ACC112 (cell line): ENCODE data around the gene TMEM82.
"Not testable (repeated sequence)": the region's sequence is repeated elsewhere in the genome, so short reads cannot be mapped to it uniquely, and the experiment has no call there.

ENCODE experiments used
- H2AFZ ChIP-seq: fragments of 200-600 bp; sonication (generic); one replicate; pipeline ENCODE4 v1.6.0; 2017; ENCODE audit warnings: antibody characterized with exemption, low read length; ENCODE audit not compliant: unreplicated experiment
- H3K27ac ChIP-seq: fragments of 200-600 bp; sonication (generic); 2 replicates; pipeline ENCODE4 v1.5.1; 2014; ENCODE audit warnings: low read depth, mild to moderate bottlenecking, antibody characterized with exemption, low read length, moderate library complexity
- H3K27me3 ChIP-seq: fragments of 200-600 bp; sonication (generic); 2 replicates; pipeline ENCODE4 v1.6.1; 2014; ENCODE audit warnings: mild to moderate bottlenecking, antibody characterized with exemption, low read length, moderate library complexity, mixed read lengths; ENCODE audit not compliant: insufficient read depth
- H3K36me3 ChIP-seq: fragments of 200-600 bp; sonication (generic); 2 replicates; pipeline ENCODE4 v1.6.1; 2016; ENCODE audit warnings: mild to moderate bottlenecking, antibody characterized with exemption, low read length, moderate library complexity, mixed read lengths; ENCODE audit not compliant: insufficient read depth
- H3K4me1 ChIP-seq: fragments of 200-600 bp; sonication (generic); one replicate; pipeline ENCODE4 v1.6.1; 2016; ENCODE audit warnings: low read length, mixed read lengths; ENCODE audit not compliant: insufficient read depth, unreplicated experiment, control insufficient read depth
- H3K4me3 ChIP-seq: fragments of 200-600 bp; sonication (generic); 2 replicates; pipeline ENCODE4 v1.5.1; 2014; ENCODE audit warnings: mild to moderate bottlenecking, low read depth, low read length
- H3K79me2 ChIP-seq: fragments of 200-600 bp; sonication (generic); one replicate; pipeline ENCODE4 v1.6.0; 2016; ENCODE audit warnings: low read length; ENCODE audit not compliant: control insufficient read depth, unreplicated experiment, insufficient read depth

Gene TMEM82

DNA sequence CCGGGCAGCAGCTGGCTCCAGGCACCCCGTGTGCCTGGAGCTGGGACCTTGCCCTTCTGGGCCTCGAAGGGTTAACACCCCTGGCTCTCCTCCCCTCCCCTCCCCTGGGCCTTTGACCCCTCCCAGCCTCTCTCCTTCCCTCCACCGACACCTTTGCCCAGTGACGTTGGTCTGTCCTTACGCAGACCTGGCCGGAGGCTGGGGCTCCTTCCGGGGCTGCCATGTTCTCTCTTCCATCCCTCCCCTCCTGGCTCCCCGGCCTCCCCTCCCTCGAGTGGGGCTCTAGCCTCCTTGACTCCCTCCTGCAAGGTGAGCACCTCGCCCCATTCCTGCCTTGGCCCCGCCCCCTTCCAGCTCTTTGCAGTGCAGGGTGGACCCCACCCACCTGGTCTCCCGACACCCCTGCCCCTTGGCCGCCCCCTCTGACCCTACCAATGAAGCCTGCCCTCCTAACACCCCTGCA, at the start of gene TMEM82:
TSS of gene TMEM82 (plus strand) at position 161 of the 463 bp plus-strand sequence. CDS start at position 222, 61 bp downstream.
- H3K4me3 ChIP-seq = no peak within 1 kb of the TSS
- H3K4me1 ChIP-seq = peaks cover 2% of the 10 kb centered on the region
- H3K27ac ChIP-seq = no peak within 1 kb of the TSS
- no peak within 1 kb of the TSS for H2AFZ ChIP-seq
- H3K27me3 ChIP-seq = no peaks in the 10 kb centered on the region
- H3K79me2 ChIP-seq = no peaks in the 10 kb centered on the region
- H3K36me3 ChIP-seq = no peaks in the 10 kb centered on the region

- H3K27me3 ChIP-seq = no peaks in the 10 kb centered on the region
These were observed 48.9 kb upstream of the TMEM82 start for GRCh38 chr1:15693371-15693770.

DNA sequence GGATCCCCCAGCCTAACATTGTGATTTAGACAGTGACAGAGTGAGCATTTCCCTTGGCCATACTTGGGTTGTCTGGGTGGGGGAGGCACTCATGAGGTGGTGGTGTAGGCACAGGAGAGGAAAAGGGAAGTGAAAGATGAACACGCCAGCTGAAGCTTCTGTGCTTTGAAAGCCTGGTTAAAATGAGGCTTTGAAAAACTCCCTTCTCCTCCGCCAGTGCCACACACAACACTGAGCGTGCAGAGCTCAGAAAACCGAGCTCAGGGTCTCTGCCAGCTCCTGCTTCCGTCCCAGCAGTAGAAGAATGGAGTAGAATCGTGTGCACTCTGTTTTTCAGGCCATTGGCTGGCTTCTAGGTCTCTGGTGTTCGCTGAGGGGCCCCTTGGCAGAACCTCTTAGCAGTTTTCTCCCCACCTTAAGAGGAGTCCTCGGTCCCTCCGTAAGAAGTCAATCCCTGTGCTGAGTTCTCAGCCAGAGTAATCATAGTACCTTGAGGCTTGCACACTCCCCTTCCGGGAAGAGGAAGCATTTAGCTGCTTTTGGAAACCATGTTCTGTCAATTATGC, 45.3 kb upstream of the TMEM82 start:
- Histone ChIP-seq H3K4me3 (no peak overlapping the region), H2AFZ (no peak overlapping the region), H3K79me2 (peaks cover 57% of the 10 kb centered on the region), H3K36me3 (no peaks in the 10 kb centered on the region), H3K4me1 (peaks cover 6% of the 10 kb centered on the region), H3K27me3 (no peaks in the 10 kb centered on the region), H3K27ac (no peak overlapping the region)

More at GRCh38 chr1:15693371-15693770, 48.9 kb upstream of the TMEM82 start:
- H3K4me3 ChIP-seq = no peak overlapping the region
- peaks cover 77% of the 10 kb centered on the region for H3K79me2 ChIP-seq
- no peaks in the 10 kb centered on the region for H3K36me3 ChIP-seq
- peaks cover 21% of the 10 kb centered on the region for H3K4me1 ChIP-seq
- H2AFZ ChIP-seq = no peak overlapping the region
- H3K27ac ChIP-seq = no peak overlapping the region

GRCh38 chr1:15698201-15698600, 44.1 kb upstream of the TMEM82 start:
- Histone ChIP-seq H2AFZ (no peak overlapping the region), H3K79me2 (peaks cover 49% of the 10 kb centered on the region), H3K27ac (no peak overlapping the region)

DNA sequence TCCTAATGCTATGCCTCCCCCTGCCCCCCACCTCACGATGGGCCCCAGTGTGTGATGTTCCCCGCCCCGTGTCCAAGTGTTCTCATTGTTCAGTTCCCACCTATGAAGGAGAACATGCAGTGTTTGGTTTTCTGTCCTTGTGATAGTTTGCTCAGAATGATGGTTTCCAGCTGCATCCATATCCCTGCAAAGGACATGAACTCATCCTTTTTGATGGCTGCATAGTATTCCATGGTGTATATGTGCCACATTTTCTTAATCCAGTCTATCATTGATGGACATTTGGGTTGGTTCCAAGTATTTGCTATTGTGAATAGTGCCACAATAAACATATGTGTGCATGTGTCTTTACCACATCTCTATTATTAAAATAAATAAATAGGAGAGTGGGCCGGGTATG, 43.0 kb upstream of the TMEM82 start:
- not testable (repeated sequence) for H3K4me3 ChIP-seq, H3K27me3 ChIP-seq, H2AFZ ChIP-seq, H3K36me3 ChIP-seq, H3K27ac ChIP-seq
- Histone ChIP-seq H3K79me2 (peaks cover 45% of the 10 kb centered on the region), H3K4me1 (peaks cover 15% of the 10 kb centered on the region)

More at GRCh38 chr1:15698201-15698600, 44.1 kb upstream of the TMEM82 start:
- Histone ChIP-seq H3K4me3 (no peak overlapping the region), H3K27me3 (no peaks in the 10 kb centered on the region), H3K4me1 (peaks cover 5% of the 10 kb centered on the region), H3K36me3 (no peaks in the 10 kb centered on the region)

DNA sequence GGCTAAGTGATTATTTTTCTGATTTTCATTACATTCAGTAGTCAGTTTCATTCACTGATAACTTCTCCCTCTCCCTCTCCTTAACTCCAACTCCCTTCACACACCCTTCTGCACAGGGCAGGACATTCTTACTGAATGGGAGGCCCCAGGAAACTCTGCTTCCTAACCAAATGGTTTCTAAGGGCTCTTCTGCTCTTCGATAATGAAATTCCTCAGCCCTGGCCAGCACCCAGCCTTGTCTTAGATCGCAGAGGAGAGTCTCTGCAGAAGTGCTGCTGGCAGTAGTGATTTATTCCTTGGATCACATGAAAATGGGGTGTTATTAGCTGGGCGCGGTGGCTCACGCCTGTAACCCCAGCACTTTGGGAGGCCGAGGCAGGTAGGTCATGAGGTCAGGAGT, 41.8 kb upstream of the TMEM82 start:
- H3K27ac ChIP-seq = no peak overlapping the region
- no peak overlapping the region for H3K4me3 ChIP-seq
- H3K27me3 ChIP-seq = no peaks in the 10 kb centered on the region
- peaks cover 18% of the 10 kb centered on the region for H3K4me1 ChIP-seq
- H2AFZ ChIP-seq = no peak overlapping the region
- H3K79me2 ChIP-seq = peaks cover 48% of the 10 kb centered on the region
- H3K36me3 ChIP-seq = peaks cover 3% of the 10 kb centered on the region; the same call in 1 of the 2 replicates

DNA sequence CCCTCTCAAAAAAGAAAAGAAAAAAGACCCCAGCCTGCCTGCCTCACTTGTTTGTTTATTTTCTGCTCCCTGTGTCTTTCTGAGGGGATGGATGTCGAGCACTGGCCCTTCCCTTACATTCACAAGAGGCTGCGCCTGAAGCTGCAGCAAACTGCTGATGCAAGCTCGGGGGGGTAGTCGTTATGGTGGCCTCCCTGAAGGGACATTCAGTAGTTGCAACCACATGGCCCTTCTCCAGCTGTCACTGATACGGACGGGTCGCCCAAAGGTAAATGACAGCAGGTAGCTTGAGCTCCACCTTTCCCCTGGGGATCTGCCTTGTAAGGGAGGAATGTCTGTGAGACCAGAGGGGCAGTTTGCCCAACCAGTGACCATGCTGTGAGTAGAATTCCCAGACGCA, 40.5 kb upstream of the TMEM82 start:
- no peaks in the 10 kb centered on the region for H3K27me3 ChIP-seq
- H3K4me3 ChIP-seq = no peak overlapping the region
- no peak overlapping the region for H3K27ac ChIP-seq
- H3K4me1 ChIP-seq = peaks cover 18% of the 10 kb centered on the region
- no peak overlapping the region for H2AFZ ChIP-seq
- peaks cover 55% of the 10 kb centered on the region for H3K79me2 ChIP-seq
- peaks cover 6% of the 10 kb centered on the region; the same call in 1 of the 2 replicates for H3K36me3 ChIP-seq

GRCh38 chr1:15702722-15703550, 39.4 kb upstream of the TMEM82 start:
- peak overlapping the region; percentile 57 for H3K4me3 ChIP-seq
- H3K79me2 ChIP-seq = peaks cover 53% of the 10 kb centered on the region
- H3K27ac ChIP-seq = peak overlapping the region; percentile 89
- peaks cover 6% of the 10 kb centered on the region; the same call in 1 of the 2 replicates for H3K36me3 ChIP-seq
- peaks cover 18% of the 10 kb centered on the region for H3K4me1 ChIP-seq
- no peaks in the 10 kb centered on the region for H3K27me3 ChIP-seq
- H2AFZ ChIP-seq = peak overlapping the region; percentile 48

DNA sequence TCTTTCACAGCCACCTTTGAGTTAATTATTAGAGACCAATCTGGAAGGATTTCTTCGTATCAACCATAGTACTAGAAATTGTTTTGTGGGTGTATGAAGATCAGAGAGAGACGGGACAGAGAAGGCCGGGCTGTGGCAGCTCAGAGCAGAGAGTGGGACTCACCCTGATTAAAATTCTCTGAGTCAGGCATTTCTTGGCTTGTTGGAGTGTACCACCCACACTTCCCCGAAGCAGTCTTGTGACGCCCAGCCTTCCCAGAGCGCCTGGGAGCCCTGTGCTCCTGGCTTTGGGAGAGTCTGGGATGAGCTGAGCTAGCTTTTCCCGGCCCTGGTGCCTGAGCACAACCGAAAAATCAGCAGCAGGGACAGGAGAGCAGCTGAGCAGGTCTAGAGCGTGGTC, 38.7 kb upstream of the TMEM82 start:
- Histone ChIP-seq H3K36me3 (peaks cover 6% of the 10 kb centered on the region; the same call in 1 of the 2 replicates), H3K79me2 (peaks cover 58% of the 10 kb centered on the region), H3K4me1 (peaks cover 18% of the 10 kb centered on the region), H3K27ac (peak overlapping the region; percentile 89), H2AFZ (peak overlapping the region; percentile 48), H3K27me3 (no peaks in the 10 kb centered on the region), H3K4me3 (peak overlapping the region; percentile 57)

- Histone ChIP-seq H3K27me3 (no peaks in the 10 kb centered on the region), H3K79me2 (peaks cover 68% of the 10 kb centered on the region), H3K4me3 (no peak overlapping the region), H3K27ac (peak overlapping the region; percentile 89), H3K4me1 (peaks cover 18% of the 10 kb centered on the region), H3K36me3 (peaks cover 6% of the 10 kb centered on the region; the same call in 1 of the 2 replicates), H2AFZ (no peak overlapping the region)
These were observed 37.6 kb upstream of the TMEM82 start for GRCh38 chr1:15704526-15705183.
